ENCODE measurements around the gene HCCS.
"Not testable (repeated sequence)": the region's sequence is repeated elsewhere in the genome, so short reads cannot be mapped to it uniquely, and the experiment has no call there.

Gene HCCS

DNA sequence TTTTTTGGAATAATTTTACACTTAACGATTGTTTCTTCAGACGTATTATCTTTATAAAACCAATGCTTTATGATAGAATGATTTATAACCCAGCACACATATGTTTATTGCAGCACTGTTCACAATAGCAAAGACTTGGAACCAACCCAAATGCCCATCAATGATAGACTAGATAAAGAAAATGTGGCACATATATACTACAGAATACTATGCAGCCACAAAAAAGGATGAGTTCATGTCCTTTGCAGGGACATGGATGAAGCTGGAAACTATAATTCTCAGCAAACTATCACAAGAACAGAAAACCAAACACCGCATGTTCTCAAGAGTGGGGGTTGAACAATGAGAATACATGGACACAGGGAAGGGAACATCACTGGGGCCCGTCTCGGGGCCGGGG is 12.0 kb downstream of the HCCS start:
- DNase-seq (ENCODE audit: low read depth, low spot score): not testable (repeated sequence)

DNA sequence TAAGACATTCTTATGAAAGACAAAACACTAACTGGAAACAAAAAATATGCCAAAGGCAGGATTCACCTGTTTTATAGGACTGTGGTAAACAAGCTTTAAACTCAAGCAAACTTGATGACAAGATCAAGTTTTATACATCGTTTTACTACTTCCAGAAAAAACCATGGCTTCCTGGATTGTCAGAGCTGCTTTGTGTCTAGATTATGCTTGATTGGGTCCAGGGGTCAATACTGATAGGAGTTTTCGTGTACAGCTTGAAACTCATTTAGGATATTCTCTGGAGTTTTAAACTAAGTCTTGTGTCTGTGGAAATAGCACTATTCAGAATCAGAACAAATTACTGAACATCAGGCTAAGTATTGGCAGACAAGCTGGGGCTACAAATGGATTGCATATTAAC is 13.0 kb downstream of the HCCS start:
- DNase-seq (ENCODE audit: low read depth, low spot score): no peak

DNA sequence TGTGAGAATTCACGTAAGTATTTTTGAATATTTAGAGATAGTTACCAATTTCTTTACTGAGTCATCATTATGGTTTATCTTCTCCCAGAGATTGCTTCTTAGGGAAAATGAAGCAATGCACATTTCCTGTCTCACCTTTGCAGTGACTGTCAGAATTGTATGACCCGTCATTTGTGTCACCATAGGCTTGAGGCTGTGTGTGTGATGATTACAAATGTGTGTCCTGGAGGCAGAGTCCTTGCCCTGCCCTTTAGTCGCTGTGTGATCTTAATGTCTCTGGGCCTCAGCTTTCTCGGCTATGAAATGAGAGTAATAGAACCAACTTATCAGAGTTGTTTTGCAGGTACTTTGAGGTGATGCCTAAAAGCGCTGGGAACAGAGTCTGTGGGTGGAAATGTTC is 13.9 kb downstream of the HCCS start:
- DNase-seq (ENCODE audit: low read depth, low spot score): no peak

DNA sequence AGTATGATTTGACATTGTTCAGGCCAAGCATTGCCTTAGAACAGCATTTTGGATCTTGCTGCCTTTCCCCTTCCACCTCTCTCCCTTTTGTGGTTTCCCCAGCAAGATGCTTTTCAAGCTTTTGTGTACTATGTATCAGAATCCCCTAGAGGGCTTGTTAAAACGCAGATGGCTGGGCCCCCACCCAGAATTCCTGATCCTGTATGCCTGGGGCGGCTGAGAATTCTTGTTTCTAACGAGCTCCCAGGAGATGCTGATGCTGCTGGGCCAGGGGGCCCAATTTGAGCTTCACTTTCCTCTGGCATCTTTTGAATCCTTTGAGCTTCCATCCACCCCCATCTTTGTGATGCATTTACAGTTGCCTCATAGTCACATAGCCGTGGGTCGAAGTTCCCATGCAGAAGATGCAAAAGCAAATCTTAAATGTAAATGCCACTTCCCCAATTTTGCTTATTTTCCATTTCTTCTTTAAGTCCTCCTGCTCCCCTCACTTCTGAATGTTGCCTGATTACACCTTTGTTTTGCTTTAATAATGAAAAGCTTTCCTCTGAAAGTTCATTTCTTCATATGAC is 18.5 kb downstream of the HCCS start:
- DNase-seq (ENCODE audit: low read depth, low spot score): no peak

DNA sequence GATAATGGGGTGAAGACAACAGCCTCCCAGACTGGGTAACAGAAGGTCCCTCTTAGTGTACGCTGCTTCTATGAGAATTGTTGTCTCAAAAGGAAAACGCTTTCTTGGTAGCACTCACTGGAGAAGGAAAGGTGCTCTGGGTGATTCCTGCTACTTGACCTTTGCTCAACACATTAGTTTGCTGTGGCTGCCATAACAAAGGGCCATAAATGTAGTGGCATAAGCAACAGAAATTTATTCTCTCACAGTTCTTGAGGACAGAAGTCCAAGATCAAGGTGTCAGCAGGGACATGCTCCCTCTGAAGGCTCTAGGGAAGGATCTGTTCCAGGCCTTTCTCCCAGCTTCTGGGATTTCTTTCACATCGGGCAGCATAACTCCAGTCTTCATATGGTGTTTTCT is 19.0 kb downstream of the HCCS start:
- DNase-seq (ENCODE audit: low read depth, low spot score): no peak

DNA sequence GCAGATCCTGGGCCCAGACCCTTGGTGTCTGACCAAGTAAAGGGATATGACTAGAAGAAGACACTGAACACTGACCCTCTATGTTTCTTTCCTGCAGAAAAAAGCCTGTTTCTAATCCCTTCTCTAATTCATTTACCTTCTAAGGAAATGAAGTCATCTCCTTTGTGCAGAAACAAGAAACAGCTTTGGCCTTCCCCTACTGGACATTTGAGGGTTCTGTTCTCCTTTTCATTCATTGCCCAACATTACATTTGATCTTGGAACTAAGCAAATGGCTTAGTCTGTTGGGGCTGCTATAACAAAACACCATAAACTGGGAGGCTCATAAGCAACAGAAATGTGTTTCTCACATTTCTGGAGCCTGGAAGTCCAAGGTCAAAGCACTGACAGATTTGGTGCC is 20.0 kb downstream of the HCCS start:
- DNase-seq (ENCODE audit: low read depth, low spot score): no peak

DNA sequence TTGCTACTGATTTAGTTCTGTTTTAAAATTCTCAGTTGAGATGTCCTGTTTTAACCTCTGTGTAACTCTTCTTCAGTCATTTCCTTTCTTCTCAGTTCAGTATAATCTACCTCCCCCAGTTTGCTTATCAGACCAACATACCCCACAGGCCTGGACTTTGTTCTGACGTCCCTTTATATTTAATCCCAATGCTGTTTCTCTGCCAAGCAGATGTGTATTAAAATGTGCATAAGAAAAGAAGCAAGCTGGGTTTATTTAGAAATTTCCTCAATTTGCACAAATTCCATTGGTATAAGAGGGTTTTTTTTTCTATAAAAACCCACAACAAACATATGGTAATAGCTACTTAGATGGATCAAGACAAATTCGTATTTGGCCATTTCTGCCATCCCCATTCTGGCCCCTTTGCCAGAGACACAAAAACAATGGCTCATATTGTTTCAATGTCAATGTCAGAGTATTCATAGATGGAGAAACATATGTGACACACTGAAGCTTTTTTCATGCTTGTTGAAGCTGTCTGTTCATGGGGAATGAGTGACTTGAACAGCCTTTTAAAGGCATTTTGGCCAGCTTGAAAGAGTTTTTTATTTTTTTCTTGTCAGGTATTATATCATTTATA is 24.5 kb downstream of the HCCS start:
- DNase-seq (ENCODE audit: low read depth, low spot score): no peak

DNA sequence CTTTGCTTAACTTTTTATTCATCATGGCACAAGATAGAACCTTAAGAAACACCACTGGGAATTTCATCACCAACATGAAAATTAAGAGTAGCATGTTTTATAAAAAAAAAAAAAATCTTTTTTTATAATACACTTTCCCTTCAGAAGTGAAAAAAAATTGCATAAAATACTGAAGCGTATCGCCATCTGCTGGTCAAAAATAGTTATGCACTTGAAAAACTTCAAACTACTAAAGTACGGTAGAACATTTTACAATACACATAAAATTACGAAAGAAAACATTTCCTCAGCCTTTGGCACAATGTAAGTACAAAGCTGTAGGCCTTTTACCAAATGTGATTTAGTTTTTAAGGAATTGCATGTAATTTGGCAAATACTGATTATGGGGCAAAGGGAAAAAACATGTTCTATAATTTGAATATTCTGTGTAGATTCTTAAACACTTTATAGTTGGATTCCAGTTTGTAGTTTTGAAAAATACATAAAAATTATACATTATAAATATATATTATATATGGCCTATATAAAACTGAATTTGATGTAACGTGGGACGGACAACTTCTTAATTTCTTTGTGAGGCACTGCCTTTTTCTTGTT is 26.5 kb downstream of the HCCS start:
- DNase-seq (ENCODE audit: low read depth, low spot score): no peak

DNA sequence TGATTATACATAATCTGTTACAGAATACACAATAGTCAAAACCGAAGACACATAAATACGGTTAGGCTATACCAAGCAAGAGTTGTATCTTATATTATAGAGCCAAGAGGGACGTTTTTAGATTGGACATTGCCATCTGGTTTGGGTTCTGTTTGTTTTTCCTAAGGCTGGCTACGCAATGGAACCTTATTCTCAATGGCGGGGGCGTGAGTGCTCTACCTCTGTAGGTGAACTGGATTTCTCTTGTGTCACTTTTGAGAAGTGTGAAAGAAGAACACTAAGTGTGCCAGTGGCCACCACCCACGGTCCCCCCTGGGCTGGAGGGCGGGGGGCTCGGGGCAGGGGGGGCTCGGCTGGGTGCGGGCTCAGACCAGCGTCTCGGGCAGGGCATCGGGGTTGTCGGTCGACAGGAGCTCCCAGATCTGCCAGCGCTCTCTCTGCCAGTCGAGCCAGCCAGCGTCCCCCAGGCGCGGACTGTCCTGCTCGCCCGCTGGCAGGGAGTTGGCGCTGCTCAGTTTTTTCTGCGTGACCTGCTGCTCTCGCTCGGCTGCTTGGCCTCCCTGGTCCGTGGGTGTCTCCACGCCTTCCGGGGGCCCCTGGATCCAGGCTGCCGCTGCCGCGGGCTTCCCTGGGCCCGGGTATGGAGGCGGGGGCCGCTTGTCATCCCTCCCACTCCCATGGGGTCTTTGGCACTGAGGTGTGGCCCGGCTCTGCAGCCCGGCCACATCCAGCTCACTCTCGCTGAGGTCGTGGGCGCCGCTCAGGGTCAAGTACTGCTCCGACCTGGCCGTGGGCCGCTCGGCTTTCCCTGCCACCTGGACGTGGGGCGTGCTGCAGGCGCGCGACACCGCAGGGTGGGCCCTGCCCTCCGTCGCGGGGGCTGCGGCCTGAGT is 27.6 kb downstream of the HCCS start:
- DNase-seq (ENCODE audit: low read depth, low spot score): no peak

DNA sequence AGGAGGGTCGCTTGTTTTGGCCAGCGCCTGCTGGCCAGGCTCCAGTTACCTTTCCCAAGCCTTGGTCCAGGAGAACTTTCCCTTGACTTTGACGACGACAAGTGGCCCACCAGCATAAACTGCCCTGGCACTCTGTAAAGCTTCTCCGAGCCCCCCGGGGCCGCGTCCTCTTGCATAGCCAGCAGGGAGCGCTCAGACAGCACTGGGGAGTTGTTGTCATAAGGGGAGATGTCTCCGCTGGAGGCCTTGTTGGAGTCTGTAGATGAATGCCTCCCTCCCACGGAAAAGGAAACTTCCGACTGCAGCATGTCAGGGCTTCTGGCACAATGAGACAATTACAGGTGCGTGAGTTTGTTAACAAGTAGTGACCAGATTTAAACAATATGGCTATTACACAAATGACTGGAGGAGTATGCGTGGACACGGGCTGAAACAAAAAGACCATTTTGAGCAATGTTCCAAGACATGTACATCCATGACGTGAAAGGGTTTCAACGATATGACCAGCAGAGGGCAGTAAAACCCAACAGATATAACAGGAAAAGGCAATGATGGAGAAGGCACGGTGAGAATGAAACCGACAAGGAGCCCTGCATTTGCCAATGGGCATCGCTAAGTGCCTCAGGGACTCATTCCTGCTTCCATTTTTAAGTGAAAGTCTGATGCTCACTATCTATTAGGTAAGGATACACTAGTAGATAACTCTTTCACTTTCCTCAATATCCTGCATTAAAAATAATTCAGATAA is 33.0 kb downstream of the HCCS start:
- no peak for DNase-seq (ENCODE audit: low read depth, low spot score)

DNA sequence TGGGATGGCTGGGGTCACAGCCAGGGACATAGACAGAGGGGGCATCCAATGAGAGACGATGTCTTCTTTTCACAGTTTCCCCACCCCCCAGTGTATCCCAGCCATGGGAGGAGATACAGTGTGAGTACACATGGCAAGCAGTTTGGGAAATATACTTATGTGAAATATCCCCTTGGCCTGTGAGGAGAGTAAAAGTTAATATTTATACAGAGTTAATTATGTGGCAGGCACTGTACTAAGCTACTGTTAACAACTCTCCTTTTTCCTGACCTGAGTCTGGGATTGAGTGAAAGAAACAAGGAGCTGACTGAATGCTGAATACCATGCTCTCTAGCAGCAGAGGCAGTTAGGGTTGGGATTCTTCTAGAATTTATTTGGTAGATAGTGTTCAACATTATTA is 35.3 kb downstream of the HCCS start:
- no peak for DNase-seq (ENCODE audit: low read depth, low spot score)

DNA sequence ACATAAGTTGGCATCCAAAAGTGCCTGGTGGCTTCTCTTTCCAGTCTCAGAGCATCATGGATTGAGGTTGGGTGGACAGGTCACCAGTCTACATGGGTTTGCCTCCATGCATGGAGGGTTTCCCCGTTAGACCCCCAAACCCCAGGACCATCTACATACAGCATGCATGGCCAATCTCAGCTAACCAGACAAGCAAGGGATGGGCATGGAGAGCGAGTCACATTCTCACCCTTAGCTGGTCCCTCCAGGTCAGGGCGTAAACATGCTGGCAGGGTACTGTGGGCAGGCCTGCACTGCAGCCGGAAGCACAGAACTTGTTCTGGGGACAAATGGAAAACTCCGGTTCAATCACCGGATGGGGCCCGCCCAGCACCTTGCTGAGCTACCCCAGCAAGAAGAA is 37.3 kb downstream of the HCCS start:
- no peak for DNase-seq (ENCODE audit: low read depth, low spot score)

DNA sequence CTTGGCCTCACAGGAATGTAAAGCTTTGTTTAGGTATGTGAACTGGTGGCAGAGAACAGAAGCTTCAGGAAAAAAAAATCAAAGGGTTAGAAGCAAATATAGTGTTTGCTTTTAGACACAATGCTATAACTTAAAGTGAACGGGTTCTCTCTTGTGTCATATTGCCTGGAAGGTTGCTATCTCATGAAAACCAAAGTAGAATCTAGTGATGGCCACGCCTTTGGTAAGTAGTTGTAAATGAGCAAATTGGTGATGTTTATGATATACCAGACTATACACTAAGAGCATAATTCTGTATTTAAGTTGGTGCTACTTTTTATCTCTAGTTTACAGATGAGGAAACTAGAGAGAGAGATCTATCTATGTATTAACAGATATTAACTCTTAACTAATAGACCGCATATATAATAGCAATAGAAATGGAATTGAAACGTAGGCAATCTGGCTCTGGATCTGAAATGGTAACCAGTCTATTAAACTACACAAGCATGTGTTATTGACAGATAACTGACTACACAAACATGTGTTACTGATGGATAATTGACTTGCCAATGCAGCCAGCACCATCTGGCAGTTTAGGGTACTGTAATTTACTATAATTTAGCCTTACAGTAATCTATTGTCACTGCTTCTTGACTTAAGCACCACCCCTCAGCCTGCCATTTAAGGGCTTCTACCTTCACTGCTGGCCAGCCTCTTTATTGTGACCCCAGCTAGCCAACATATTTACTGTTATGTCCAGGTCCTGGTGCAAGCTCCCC is 40.8 kb downstream of the HCCS start:
- DNase-seq (ENCODE audit: low read depth, low spot score): no peak

DNA sequence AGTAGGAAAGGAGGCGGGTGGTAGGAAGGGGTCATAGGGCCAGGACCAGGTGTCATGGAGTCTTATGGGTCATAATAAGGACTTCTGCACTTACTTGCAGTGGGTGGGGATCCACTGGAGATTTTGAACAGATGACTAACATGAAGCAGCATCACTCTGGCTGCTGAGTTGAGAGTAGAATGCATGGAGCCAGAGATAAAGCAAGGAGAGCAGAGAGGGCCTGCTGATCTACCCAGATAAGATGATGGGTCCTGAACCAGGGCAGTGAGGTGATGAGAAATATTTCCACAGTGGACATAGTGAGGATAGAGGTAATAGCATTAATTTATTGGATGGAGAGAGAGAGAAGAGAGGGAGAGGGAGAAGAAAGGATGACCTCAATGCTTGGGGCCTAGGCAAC is 48.0 kb downstream of the HCCS start:
- no peak for DNase-seq (ENCODE audit: low read depth, low spot score)

DNA sequence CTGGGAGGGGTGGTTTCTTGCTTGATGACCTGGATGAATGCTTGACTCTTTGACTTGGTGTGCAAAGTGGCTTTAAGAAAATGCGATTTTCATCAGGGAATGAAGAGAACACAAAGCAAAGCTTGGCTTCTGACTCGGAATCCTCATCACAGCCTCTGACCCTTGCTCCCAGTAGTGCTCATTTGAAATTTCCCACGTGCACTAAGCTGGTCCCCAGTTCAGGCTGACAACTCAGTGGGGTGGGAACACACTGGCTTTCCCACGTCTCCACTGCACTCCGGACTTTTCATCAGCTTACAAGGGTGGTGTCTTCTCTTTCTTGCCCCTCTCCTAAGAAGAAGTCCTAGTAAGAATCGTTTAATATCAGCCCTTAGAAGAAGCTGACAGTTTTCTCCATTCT is 53.3 kb downstream of the HCCS start:
- DNase-seq (ENCODE audit: low read depth, low spot score): no peak

DNA sequence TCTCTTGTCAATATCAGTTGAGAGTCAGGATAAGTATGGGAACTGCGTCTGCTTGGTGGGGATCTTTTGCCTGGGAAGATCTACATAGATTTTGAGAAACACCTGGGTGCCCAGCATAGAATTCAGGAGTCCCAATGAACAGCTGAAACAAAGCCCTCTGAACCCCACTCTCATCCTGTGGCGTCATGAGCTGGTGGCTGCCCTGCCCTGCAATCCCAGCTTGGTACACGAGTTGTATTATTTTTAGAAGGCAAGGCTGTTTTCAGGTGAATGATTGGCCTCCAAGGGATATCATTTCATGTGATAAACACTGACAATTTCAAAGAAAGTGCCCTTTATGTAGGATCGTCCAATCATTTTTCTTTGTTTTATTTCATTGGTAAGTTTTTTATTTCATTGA is 60.8 kb downstream of the HCCS start:
- DNase-seq (ENCODE audit: low read depth, low spot score): no peak

DNA sequence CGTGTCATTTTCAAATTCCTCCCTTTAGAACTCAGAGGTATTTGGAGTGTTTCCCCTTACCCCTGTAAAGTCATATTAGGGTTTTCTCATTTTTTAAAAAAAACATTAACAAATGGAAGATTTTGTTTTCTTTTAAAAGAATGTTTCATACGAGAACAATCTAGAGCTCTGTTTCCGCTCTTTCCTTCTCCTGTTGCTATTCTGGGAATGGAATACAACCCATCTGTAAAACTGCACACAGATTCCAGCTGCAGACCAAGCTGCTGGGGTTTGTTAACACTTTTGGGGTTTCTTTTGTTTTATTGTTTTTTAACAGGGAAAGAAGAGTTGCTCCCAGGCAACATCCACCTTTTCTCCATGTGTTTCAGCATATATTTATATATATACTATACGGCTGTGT is 61.3 kb downstream of the HCCS start:
- no peak for DNase-seq (ENCODE audit: low read depth, low spot score)

Measured in iPS DF 19.7 (cell line).